HG03064 (cell line): Measurements from ENCODE around the gene NOS1AP.

ENCODE experiments used
- ATAC-seq: cut with Tn5 transposase; IDR thresholded peaks from one replicate; pipeline ENCODE4 v1.9.1; 2021; ENCODE audit warnings: low read depth; ENCODE audit not compliant: unreplicated experiment

NOS1AP gene

GRCh38 chr1:162212713-162213112 lies 143.2 kb downstream of the NOS1AP start:
- no peak for ATAC-seq

GRCh38 chr1:162213281-162213912 lies 143.9 kb downstream of the NOS1AP start:
- ATAC-seq, result no peak

- ATAC-seq, result no peak
Observed at GRCh38 chr1:162214202-162214601, 144.7 kb downstream of the NOS1AP start.

- no peak for ATAC-seq
Observed at GRCh38 chr1:162215902-162216301, 146.4 kb downstream of the NOS1AP start.

- no peak for ATAC-seq
Observed at GRCh38 chr1:162216604-162217003, 147.1 kb downstream of the NOS1AP start.

GRCh38 chr1:162217706-162218105 lies 148.2 kb downstream of the NOS1AP start:
- no peak for ATAC-seq

- ATAC-seq, result no peak
Observed at GRCh38 chr1:162218546-162218945, 149.1 kb downstream of the NOS1AP start.

GRCh38 chr1:162218975-162219374 lies 149.5 kb downstream of the NOS1AP start:
- no peak for ATAC-seq

- ATAC-seq, result no peak
Observed at GRCh38 chr1:162219461-162219860, 150.0 kb downstream of the NOS1AP start.

GRCh38 chr1:162220009-162220539 lies 150.6 kb downstream of the NOS1AP start:
- ATAC-seq, result no peak

GRCh38 chr1:162222014-162222413 lies 152.5 kb downstream of the NOS1AP start:
- no peak for ATAC-seq

GRCh38 chr1:162222730-162223129 lies 153.2 kb downstream of the NOS1AP start:
- no peak for ATAC-seq

- ATAC-seq, result no peak
Observed at GRCh38 chr1:162223488-162223887, 154.0 kb downstream of the NOS1AP start.

- no peak for ATAC-seq
Observed at GRCh38 chr1:162224267-162224666, 154.8 kb downstream of the NOS1AP start.

GRCh38 chr1:162228586-162228985 lies 159.1 kb downstream of the NOS1AP start:
- ATAC-seq, result no peak

GRCh38 chr1:162229549-162229948 lies 160.1 kb downstream of the NOS1AP start:
- no peak for ATAC-seq

GRCh38 chr1:162230096-162230495 lies 160.6 kb downstream of the NOS1AP start:
- ATAC-seq, result no peak

GRCh38 chr1:162230517-162230916 lies 161.0 kb downstream of the NOS1AP start:
- no peak for ATAC-seq

- ATAC-seq, result no peak
Observed at GRCh38 chr1:162232034-162232711, 162.7 kb downstream of the NOS1AP start.

- no peak for ATAC-seq
Observed at GRCh38 chr1:162233066-162233465, 163.6 kb downstream of the NOS1AP start.

- ATAC-seq, result no peak
Observed at GRCh38 chr1:162233937-162234336, 164.4 kb downstream of the NOS1AP start.

GRCh38 chr1:162234571-162234970 lies 165.1 kb downstream of the NOS1AP start:
- ATAC-seq, result no peak
